Measurements from ENCODE around the gene FHOD1. TPM values are rescaled to one million over a fixed set of nuclear protein-coding genes. Genes with fewer than 3 reads are reported as not detected.

Gene FHOD1
- total RNA-seq = 46.4 TPM

GRCh38 chr16:67247192-67248072 is at the start of gene FHOD1:
FHOD1 (minus strand) TSS chr16:67247481; CDS start chr16:67247410, 71 bp downstream.
- peak; percentile 98 for DNase-seq (ENCODE audit: low spot score)

- DNase-seq (ENCODE audit: low spot score) = no peak
Measured at GRCh38 chr16:67296420-67296819, 49.1 kb upstream of the FHOD1 start.

- no peak for DNase-seq (ENCODE audit: low spot score)
Measured at GRCh38 chr16:67294938-67295361, 47.7 kb upstream of the FHOD1 start.

- DNase-seq (ENCODE audit: low spot score) = no peak
Measured at GRCh38 chr16:67294171-67294757, 47.0 kb upstream of the FHOD1 start.

- DNase-seq (ENCODE audit: low spot score) = no peak
Measured at GRCh38 chr16:67291461-67291860, 44.2 kb upstream of the FHOD1 start.

DNA sequence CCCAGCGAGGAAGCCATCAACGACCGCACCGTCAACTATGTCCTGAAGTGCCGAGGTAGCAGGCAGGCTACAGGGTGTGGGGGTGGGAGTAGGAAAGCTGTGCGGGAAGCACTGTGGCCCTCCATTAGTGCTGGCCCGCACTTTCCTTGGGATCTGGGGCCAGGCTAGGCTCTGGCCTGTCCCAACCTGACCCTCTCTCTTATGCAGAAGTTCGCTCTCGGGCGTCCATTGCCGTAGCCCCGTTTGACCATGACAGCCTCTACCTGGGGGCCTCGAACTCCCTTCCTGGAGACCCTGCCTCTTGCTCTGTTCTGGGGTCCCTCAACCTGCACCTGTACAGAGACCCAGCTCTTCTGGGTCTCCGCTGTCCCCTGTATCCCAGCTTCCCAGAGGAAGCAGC is 40.7 kb upstream of the FHOD1 start:
- no peak for DNase-seq (ENCODE audit: low spot score)

- no peak for DNase-seq (ENCODE audit: low spot score)
Measured at GRCh38 chr16:67286441-67287235, 39.4 kb upstream of the FHOD1 start.

GRCh38 chr16:67284699-67285646 is 37.7 kb upstream of the FHOD1 start:
- peak; percentile 49 for DNase-seq (ENCODE audit: low spot score)

DNA sequence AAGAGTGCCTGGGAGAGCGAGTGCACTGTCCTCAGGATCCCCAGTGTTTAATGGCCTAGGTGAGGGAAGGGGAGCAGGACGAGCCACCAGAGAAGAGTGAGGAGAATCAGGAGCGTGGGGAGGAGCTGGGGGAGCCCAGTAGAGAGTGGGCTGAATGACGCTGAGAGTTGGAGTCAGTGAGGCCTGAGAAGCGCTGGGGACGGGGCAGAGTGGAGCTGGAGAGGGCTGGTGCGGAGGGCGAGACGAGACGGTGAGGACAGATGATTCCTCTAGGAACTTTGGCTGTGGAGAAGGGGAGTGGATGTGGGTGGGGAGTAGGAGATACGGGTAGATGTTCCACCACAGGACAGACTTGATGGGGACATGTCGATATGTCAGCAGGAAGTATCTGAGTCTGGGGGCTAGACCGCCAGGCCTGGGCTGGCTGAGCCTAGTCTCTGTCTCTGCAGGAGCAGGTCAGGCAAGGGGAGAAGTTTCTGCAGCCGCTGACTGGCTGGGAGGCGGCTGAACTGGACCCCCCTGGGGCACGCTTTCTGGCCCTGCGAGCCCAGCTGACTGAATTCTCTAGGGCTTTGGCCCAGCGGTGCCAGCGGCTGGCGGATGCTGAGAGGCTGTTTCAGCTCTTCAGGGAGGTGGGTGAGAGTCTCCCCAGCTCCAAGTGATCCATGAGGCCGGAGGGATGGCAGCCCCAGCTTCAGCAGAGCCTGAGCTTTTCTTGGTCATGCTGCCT is 36.7 kb upstream of the FHOD1 start:
- no peak for DNase-seq (ENCODE audit: low spot score)

DNA sequence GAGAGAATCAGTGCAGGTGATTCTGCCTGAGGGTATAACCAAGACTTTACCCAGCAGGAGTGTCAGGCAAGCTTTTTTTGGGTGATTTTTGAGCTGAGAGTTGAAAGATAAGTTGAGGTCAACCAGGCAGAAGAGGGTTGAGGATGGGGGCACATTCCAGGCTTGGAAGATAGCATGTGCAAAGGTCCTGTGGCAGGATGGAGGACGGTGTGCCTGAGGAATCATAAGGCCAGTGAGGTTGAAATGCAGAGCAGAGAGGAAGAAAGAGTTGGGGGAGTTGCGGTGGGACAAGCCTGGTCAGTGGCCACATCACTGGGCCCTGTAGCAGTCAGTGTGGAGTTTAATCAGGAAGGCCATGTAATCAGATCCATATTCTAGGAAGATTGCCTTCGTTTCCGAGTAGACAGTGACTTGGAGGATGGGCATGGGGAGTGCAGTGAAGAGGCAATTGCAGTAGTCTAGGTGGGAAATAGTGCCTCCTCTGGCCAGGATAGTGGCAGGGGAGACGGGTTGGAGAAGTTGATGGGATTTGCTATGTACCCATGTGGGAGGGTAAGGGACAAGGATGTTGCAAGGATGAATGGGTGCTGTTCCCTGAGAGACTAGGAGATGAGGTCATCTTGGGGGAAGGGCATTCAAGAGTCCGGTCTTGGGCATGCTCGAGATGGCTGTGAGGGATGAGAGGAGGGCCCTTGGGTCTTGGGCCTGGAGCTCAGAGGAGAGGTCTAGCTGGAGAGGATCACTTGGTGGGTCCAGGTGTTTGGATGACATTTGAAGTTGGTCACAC is 36.0 kb upstream of the FHOD1 start:
- DNase-seq (ENCODE audit: low spot score) = no peak

- no peak for DNase-seq (ENCODE audit: low spot score)
Measured at GRCh38 chr16:67282447-67282805, 35.1 kb upstream of the FHOD1 start.

GRCh38 chr16:67281536-67282446 is 34.5 kb upstream of the FHOD1 start:
- no peak for DNase-seq (ENCODE audit: low spot score)

GRCh38 chr16:67280090-67281015 is 33.1 kb upstream of the FHOD1 start:
- no peak for DNase-seq (ENCODE audit: low spot score)

- peak; percentile 75 for DNase-seq (ENCODE audit: low spot score)
Measured at GRCh38 chr16:67279296-67280089, 32.2 kb upstream of the FHOD1 start, which contains the start of gene PLEKHG4. PLEKHG4 (plus strand) TSS chr16:67279532; CDS start chr16:67280045, 513 bp downstream.

- peak; percentile 17 for DNase-seq (ENCODE audit: low spot score)
Measured at GRCh38 chr16:67278773-67279295, 31.6 kb upstream of the FHOD1 start.

DNA sequence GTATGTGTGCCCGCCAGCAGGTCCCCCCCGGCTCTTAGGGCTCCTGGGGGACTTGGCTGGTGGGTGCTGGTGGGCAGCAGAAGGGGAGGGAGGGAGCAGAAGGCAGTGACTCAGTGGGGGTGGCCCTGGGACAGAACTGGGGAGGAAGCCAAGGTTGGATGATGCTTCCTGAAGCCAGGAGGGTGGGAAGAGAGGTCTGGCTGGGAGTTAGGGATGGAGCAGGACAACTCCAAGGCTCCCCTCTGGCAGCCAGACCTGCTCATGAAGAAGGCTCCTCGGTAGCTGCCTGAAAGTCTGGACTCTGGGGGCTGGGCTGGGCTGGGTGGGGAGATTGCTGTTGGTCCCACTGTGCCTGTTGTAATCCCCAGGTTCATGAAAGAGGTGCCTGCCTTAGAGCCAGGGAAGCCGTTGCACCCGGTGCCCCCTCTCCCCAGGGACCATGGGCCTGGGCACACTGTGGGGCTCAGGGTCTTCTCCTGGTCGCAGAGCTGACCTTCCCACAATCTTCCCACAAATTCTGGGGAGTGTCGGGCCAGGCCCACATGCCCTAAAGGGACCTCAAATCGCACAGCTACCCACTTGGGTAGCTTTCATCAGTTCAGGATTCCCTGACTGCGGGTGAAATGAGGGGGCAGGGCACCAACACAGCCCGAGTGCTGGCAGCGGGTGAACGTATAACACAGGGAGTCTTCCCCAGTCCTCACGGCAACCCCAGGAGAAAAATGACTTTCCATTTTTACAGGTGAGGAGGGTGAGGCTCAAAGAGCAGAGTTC is 30.9 kb upstream of the FHOD1 start:
- DNase-seq (ENCODE audit: low spot score) = no peak
